K562 (cell line): ENCODE results near the gene LHX5. TPM values are rescaled to one million over a fixed set of nuclear protein-coding genes. Genes with fewer than 3 reads are reported as not detected.

ENCODE experiments used
- ATAC-seq: fragments of 200-7000 bp; cut with Tn5 transposase; 3 replicates; pipeline ENCODE4 v1.9.1; 2020; ENCODE audit warnings: moderate library complexity
- BruUV-seq: library from RNA; stranded (reverse); fragments of 400-500 nt; replicated peaks from 2 replicates; lab custom pipeline; 2021; lab: Mats Ljungman, UMichigan
- CTCF ChIA-PET: fragments of 300-600 bp; formaldehyde crosslinking; extraction: SDS; loops from one replicate; lab custom pipeline; 2021; ENCODE audit warnings: low intra/inter-chr PET ratio; lab: Yijun Ruan, JAX
- POLR2A ChIA-PET: fragments of 300-600, 350-650 bp; sonication (Branson Sonifier 250); formaldehyde crosslinking; extraction: SDS; loops from one replicate; lab custom pipeline; 2021; ENCODE audit warnings: antibody characterized with exemption, inconsistent platforms; lab: Yijun Ruan, JAX
- DNase-seq, 4 experiments: peaks; one replicate each; pipeline versions ENCODE4 v3.0.0 to v3.0.0-alpha.2; 2011 to 2018; ENCODE audit warnings: low spot score in 3 of 4, mixed read lengths in 3 of 4; ENCODE audit errors: extremely low read depth in 1 of 4
- FAIRE-seq: peaks from 2 replicates; lab custom pipeline; 2011; peaks lifted over from hg19 to GRCh38; lab: Jason Lieb, UNC
- H2AFZ ChIP-seq: 2 replicates; pipeline ENCODE4 v1.6.0; 2011; ENCODE audit warnings: low read depth, low read length, control low read depth, inconsistent platforms
- H3K27ac ChIP-seq: fragments of 200-600 bp; 3 replicates; pipeline ENCODE4 v1.8.0; 2011; ENCODE audit warnings: low read depth, mild to moderate bottlenecking, control low read depth, inconsistent platforms, low read length, moderate library complexity, mixed read lengths; ENCODE audit errors: extremely low read depth
- H3K27me3 ChIP-seq, 2 experiments: fragments of 300-600 bp in 1 of 2; 2 replicates in 1 of 2; 3 replicates in 1 of 2; pipeline versions ENCODE4 v1.6.0 to v1.8.0; 2011; ENCODE audit warnings: inconsistent platforms in 2 of 2, low read length in 2 of 2, mild to moderate bottlenecking in 1 of 2, mixed read lengths in 1 of 2, moderate library complexity in 1 of 2; ENCODE audit not compliant: control insufficient read depth in 2 of 2, insufficient read depth in 2 of 2
- H3K36me3 ChIP-seq: fragments of 300-600 bp; 3 replicates; pipeline ENCODE4 v1.8.0; 2011; ENCODE audit warnings: mild to moderate bottlenecking, low read length, inconsistent platforms; ENCODE audit not compliant: control insufficient read depth, insufficient read depth
- H3K4me1 ChIP-seq, 2 experiments: fragments of 200-600 bp in 1 of 2; replicated peaks in 1 of 2; 2 replicates in 1 of 2; 3 replicates in 1 of 2; pipeline versions ENCODE4 v1.5.1 to v1.8.0; 2011; ENCODE audit warnings: inconsistent platforms in 2 of 2, low read length in 2 of 2, mild to moderate bottlenecking in 1 of 2, mixed read lengths in 1 of 2, moderate library complexity in 1 of 2; ENCODE audit not compliant: control insufficient read depth in 2 of 2, insufficient read depth in 2 of 2
- H3K4me2 ChIP-seq: 2 replicates; pipeline ENCODE4 v1.6.1; 2011; ENCODE audit warnings: low read length, control low read depth, inconsistent platforms, mixed read lengths; ENCODE audit not compliant: insufficient read depth
- H3K4me3 ChIP-seq: fragments of 200-600 bp; sonication (generic), shearing (Covaris generic); 2 replicates; pipeline ENCODE4 v1.5.1; 2016; ENCODE audit warnings: control low read depth, inconsistent platforms
- H3K79me2 ChIP-seq: fragments of 200-600 bp; 3 replicates; pipeline ENCODE4 v1.8.0; 2011; ENCODE audit warnings: low read length, inconsistent platforms; ENCODE audit not compliant: control insufficient read depth, insufficient read depth
- H3K9ac ChIP-seq, 2 experiments: 2 replicates each; pipeline versions ENCODE4 v1.6.0 to v1.6.1; 2011; ENCODE audit warnings: low read depth in 2 of 2, low read length in 2 of 2, control low read depth in 1 of 2, inconsistent platforms in 1 of 2, mild to moderate bottlenecking in 1 of 2, mixed read lengths in 1 of 2; ENCODE audit not compliant: insufficient read depth in 1 of 2
- H3K9me1 ChIP-seq: one replicate; pipeline ENCODE4 v1.6.0; 2011; ENCODE audit warnings: inconsistent platforms, mild to moderate bottlenecking, low read length, moderate library complexity; ENCODE audit not compliant: control insufficient read depth, insufficient read depth
- H3K9me3 ChIP-seq: replicated peaks from 2 replicates; pipeline ENCODE4 v1.5.1; 2011; ENCODE audit warnings: low read depth, low read length, inconsistent platforms; ENCODE audit not compliant: control insufficient read depth, insufficient read depth
- H4K20me1 ChIP-seq: replicated peaks from 2 replicates; pipeline ENCODE4 v1.6.1; 2011; ENCODE audit warnings: low read length, inconsistent platforms, mixed read lengths; ENCODE audit not compliant: control insufficient read depth, insufficient read depth
- ATF1 ChIP-seq, 2 experiments: fragments of 450-650 bp in 1 of 2; IDR thresholded peaks; 2 replicates each; pipeline ENCODE4 v1.6.1; 2016; ENCODE audit warnings: missing compliant biosample characterization in 1 of 2, missing genetic modification characterization in 1 of 2
- BCL6 ChIP-seq: fragments of 250-450 bp; sonication (Bioruptor Pico); IDR thresholded peaks from 2 replicates; pipeline ENCODE4 v1.4.0; 2020
- E2F3 ChIP-seq: fragments of 250-450 bp; sonication (Bioruptor Pico); IDR thresholded peaks from 2 replicates; pipeline ENCODE4 v1.4.0; 2020; ENCODE audit warnings: mild to moderate bottlenecking
- HNRNPLL ChIP-seq: fragments of 200-400 bp; formaldehyde crosslinking; IDR thresholded peaks from 2 replicates; pipeline ENCODE4 v1.6.1; 2017; ENCODE audit warnings: low read length, low read depth, mild to moderate bottlenecking; ENCODE audit not compliant: poor library complexity, severe bottlenecking
- L3MBTL2 ChIP-seq: fragments of 450-650 bp; IDR thresholded peaks from 2 replicates; pipeline ENCODE4 v1.6.1; 2016; ENCODE audit warnings: mild to moderate bottlenecking, moderate library complexity
- MEIS2 ChIP-seq: fragments of 450-650 bp; IDR thresholded peaks from 2 replicates; pipeline ENCODE4 v1.6.1; 2014; ENCODE audit warnings: mild to moderate bottlenecking; ENCODE audit not compliant: partially characterized antibody
- NCOA4 ChIP-seq: fragments of 450-650 bp; IDR thresholded peaks from 2 replicates; pipeline ENCODE4 v1.6.1; 2018; ENCODE audit warnings: mild to moderate bottlenecking; ENCODE audit not compliant: partially characterized antibody
- SMARCB1 ChIP-seq: IDR thresholded peaks from 2 replicates; pipeline ENCODE4 v1.6.1; 2011; ENCODE audit warnings: improper control_type of control experiment, low read depth; ENCODE audit not compliant: insufficient read length
- SRSF9 ChIP-seq: fragments of 200-400 bp; formaldehyde crosslinking; IDR thresholded peaks from 2 replicates; pipeline ENCODE4 v1.6.1; 2017; ENCODE audit warnings: low read depth, low read length, borderline replicate concordance
- TRIM28 ChIP-seq: fragments of 450-650 bp; IDR thresholded peaks from 2 replicates; pipeline ENCODE4 v1.6.1; 2017
- ZC3H11A ChIP-seq: IDR thresholded peaks from 2 replicates; pipeline ENCODE4 v1.6.1; 2012; ENCODE audit warnings: low read depth, low read length, improper control_type of control experiment
- ZNF584 ChIP-seq: fragments of 200-800 bp; sonication (Bioruptor generic); IDR thresholded peaks from 2 replicates; pipeline ENCODE4 v1.6.1; 2016; ENCODE audit warnings: low read depth, mild to moderate bottlenecking, missing genetic modification characterization, missing compliant biosample characterization
- whole genome bisulfite sequencing: fragments of 100-300 bp; shearing (Covaris generic); methylation state at CpG from one replicate; pipeline ENCODE4 v1.1.6; 2016; ENCODE audit warnings: low coverage, mixed read lengths; ENCODE audit not compliant: insufficient coverage; ENCODE audit errors: missing lambda C conversion rate; 5-methylcytosine and 5-hydroxymethylcytosine counted together
- in situ Hi-C: fragments of 300-500 bp; cut with MboI; formaldehyde crosslinking; loops from 4 replicates; pipeline ENCODE4 v1.15.0; 2018; ENCODE audit warnings: inconsistent platforms, mixed read lengths
- intact Hi-C: fragments of 100-400 bp; cut with micrococcal nuclease; formaldehyde crosslinking; loops from 2 replicates; pipeline ENCODE4 v1.14.2; 2022
- polyA plus RNA-seq, 8 experiments: library from polyadenylated mRNA; depleted of rRNA in 4 of 8; stranded (reverse) in 5 of 8; unstranded in 3 of 8; fragments of >200 nt; fragmentation: Nextera tagmentation in 2 of 8; fragmentation: Illumina TruSeq in 1 of 8; extraction: Ambion mirVana in 2 of 8; extraction: Trizol in 1 of 8; gene quantifications; 2 replicates each; pipeline versions ENCODE4 v1.2.1 to v1.2.3, GENCODE V29; 2011 to 2014; ENCODE audit warnings: inconsistent platforms in 1 of 8, missing spikeins in 1 of 8
- total RNA-seq, 7 experiments: library from RNA; depleted of rRNA in 6 of 7; stranded (reverse); fragments of >200 nt in 6 of 7; fragmentation: Illumina TruSeq in 2 of 7; extraction: Trizol in 2 of 7; gene quantifications; 2 replicates each; pipeline versions ENCODE4 v1.2.1 to v1.2.3, GENCODE V29; 2011 to 2021; ENCODE audit warnings: low replicate concordance in 1 of 7
- TF ChIP-seq, protein P1 (sequence below): sonication (generic); formaldehyde crosslinking; IDR thresholded peaks from 2 replicates; pipeline ENCODE4 v1.9.0; 2022; ENCODE audit warnings: mild to moderate bottlenecking, missing genetic modification reagents
- TF ChIP-seq, protein P2 (sequence below): fragments of 450-650 bp; IDR thresholded peaks from 2 replicates; pipeline ENCODE4 v1.6.1; 2017; ENCODE audit warnings: antibody characterized with exemption
- TF ChIP-seq, protein P3 (sequence below): fragments of 250-450 bp; sonication (Bioruptor Pico); IDR thresholded peaks from 2 replicates; pipeline ENCODE4 v1.5.0; 2020; ENCODE audit warnings: mild to moderate bottlenecking
- TF ChIP-seq, protein P4 (sequence below): fragments of 250-450 bp; sonication (Bioruptor Pico); IDR thresholded peaks from 2 replicates; pipeline ENCODE4 v1.8.0; 2022; ENCODE audit warnings: inconsistent platforms, mild to moderate bottlenecking, moderate library complexity, borderline replicate concordance

Gene LHX5
- total and polyA plus RNA-seq, 9 of the 15 experiments (the other 6 are each of a cell fraction or from before 2014, with no cell fraction given), result 0.04 to 0.17 (median 0.05) TPM; not detected in 6

DNA sequence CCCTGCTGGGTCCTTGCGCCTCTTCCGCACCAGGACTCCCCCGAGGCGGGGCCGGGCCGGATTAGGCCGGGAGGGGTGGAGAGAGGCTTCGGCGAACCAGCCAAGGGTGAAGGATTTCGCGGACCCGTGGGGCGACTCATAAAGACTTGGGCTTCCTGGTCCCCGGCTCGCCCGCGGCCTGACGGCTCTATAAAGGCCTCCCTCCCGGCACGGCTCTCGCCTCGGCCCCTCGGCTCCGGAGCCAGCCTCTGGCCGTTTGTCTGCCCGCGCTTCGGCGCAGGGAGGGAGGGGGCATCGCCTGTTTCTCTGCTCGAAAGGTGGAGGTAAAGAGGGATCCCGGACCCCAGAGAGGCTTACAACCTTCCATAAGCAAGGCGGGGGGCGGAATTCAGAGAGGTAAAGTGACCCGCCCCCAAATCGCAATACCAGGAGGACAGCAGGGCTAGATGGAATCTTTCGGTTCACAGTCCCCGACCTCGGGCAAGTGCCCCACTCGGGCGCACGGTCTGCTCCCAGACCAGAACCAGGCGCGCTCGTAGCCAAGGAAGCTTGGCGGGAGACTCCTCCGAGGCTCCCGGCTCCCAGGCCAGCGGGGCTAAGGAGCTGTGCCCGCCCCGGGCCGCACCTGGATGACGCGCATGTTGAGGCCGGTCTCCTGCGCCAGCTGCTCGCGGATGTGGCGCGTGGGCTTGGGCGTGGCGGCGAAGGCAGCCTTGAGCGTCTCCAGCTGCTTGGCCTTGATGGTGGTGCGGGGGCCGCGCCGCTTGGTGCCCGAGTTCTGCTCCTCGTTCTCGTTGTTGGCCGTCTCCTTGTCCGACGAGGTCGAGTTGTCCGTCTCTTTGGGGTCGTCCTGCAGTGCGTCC is 3.9 kb downstream of the LHX5 start:
- Histone ChIP-seq H3K9ac (peak overlapping the region in 1 of 2 experiments; percentile 85; a peak in 2 of 4 replicates), H3K4me2 (peak overlapping the region; percentile 67), H3K9me1 (no peaks in the 10 kb centered on the region), H3K9me3 (no peaks in the 10 kb centered on the region), H3K27ac (no peak overlapping the region), H2AFZ (peak overlapping the region; percentile 78), H3K4me3 (peak overlapping the region; percentile 36), H3K79me2 (no peaks in the 10 kb centered on the region), H4K20me1 (peaks cover 24% of the 10 kb centered on the region), H3K4me1 (peaks cover 0 to 62% of the 10 kb centered on the region in 2 experiments; a peak in 3 of 5 replicates), H3K27me3 (peaks cover 75 to 96% of the 10 kb centered on the region in 2 experiments), H3K36me3 (no peaks in the 10 kb centered on the region)
- ATAC-seq (peak; percentile 56), DNase-seq (peak; percentile 37 to 58 (median 45)), FAIRE-seq (no peak)
- 3% methylated on average over 62 of the region's 78 CpGs for WGBS
- no TSS peak for BruUV-seq
- POLR2A ChIA-PET, result interaction anchor here (0.7 kb wide), 1 partner anchor 284 kb away, joined by 4 read pairs; no protein-coding TSS in a partner anchor
- intact Hi-C loops, result loop anchor here (10.0 kb wide), 1 partner anchor 117 kb away; no protein-coding TSS in a partner anchor
- CTCF ChIA-PET, result interaction anchor here (0.6 kb wide), 1 partner anchor 26 kb away, joined by 4 read pairs; no protein-coding TSS in a partner anchor
- in situ Hi-C loops, result no loop called here
- TF ChIP-seq, protein P1, sequence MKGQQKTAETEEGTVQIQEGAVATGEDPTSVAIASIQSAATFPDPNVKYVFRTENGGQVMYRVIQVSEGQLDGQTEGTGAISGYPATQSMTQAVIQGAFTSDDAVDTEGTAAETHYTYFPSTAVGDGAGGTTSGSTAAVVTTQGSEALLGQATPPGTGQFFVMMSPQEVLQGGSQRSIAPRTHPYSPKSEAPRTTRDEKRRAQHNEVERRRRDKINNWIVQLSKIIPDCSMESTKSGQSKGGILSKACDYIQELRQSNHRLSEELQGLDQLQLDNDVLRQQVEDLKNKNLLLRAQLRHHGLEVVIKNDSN (CRISPR knock-in tag), result 0 out of 2 replicates have a peak, but pooled peaks have one; percentile 19
- TF ChIP-seq ATF1 (CRISPR knock-in tag; IDR thresholded peaks at IDR 0.05), result no peak
- peak; percentile 38; the same call in 1 of the 2 replicates for TF ChIP-seq ATF1 (tag; IDR thresholded peaks at IDR 0.05)
- no peak for TF ChIP-seq SRSF9
- no peak for TF ChIP-seq NCOA4
- TF ChIP-seq E2F3 (CRISPR knock-in tag), result no peak
- TF ChIP-seq, protein P2, sequence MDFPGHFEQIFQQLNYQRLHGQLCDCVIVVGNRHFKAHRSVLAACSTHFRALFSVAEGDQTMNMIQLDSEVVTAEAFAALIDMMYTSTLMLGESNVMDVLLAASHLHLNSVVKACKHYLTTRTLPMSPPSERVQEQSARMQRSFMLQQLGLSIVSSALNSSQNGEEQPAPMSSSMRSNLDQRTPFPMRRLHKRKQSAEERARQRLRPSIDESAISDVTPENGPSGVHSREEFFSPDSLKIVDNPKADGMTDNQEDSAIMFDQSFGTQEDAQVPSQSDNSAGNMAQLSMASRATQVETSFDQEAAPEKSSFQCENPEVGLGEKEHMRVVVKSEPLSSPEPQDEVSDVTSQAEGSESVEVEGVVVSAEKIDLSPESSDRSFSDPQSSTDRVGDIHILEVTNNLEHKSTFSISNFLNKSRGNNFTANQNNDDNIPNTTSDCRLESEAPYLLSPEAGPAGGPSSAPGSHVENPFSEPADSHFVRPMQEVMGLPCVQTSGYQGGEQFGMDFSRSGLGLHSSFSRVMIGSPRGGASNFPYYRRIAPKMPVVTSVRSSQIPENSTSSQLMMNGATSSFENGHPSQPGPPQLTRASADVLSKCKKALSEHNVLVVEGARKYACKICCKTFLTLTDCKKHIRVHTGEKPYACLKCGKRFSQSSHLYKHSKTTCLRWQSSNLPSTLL, result peak; percentile 81
- peak; percentile 48 for TF ChIP-seq L3MBTL2
- TF ChIP-seq HNRNPLL, result peak; percentile 70
- TF ChIP-seq ZC3H11A, result no peak
- TF ChIP-seq ZNF584 (CRISPR knock-in tag), result no peak
- no peak for TF ChIP-seq BCL6 (CRISPR knock-in tag)
- TF ChIP-seq SMARCB1, result no peak
- TF ChIP-seq, protein P3, sequence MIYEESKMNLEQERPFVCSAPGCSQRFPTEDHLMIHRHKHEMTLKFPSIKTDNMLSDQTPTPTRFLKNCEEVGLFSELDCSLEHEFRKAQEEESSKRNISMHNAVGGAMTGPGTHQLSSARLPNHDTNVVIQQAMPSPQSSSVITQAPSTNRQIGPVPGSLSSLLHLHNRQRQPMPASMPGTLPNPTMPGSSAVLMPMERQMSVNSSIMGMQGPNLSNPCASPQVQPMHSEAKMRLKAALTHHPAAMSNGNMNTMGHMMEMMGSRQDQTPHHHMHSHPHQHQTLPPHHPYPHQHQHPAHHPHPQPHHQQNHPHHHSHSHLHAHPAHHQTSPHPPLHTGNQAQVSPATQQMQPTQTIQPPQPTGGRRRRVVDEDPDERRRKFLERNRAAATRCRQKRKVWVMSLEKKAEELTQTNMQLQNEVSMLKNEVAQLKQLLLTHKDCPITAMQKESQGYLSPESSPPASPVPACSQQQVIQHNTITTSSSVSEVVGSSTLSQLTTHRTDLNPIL (CRISPR knock-in tag), result no peak
- TF ChIP-seq TRIM28, result no peak
- TF ChIP-seq, protein P4, sequence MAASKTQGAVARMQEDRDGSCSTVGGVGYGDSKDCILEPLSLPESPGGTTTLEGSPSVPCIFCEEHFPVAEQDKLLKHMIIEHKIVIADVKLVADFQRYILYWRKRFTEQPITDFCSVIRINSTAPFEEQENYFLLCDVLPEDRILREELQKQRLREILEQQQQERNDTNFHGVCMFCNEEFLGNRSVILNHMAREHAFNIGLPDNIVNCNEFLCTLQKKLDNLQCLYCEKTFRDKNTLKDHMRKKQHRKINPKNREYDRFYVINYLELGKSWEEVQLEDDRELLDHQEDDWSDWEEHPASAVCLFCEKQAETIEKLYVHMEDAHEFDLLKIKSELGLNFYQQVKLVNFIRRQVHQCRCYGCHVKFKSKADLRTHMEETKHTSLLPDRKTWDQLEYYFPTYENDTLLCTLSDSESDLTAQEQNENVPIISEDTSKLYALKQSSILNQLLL (CRISPR knock-in tag), result no peak
- no peak for TF ChIP-seq MEIS2
